H9 (cell line): ENCODE measurements around the gene SLC2A9. TPM values are rescaled to one million over a fixed set of nuclear protein-coding genes. Genes with fewer than 3 reads are reported as not detected.

Experiments
- DNase-seq: peaks from one replicate; pipeline ENCODE4 v3.0.0-alpha.2; 2017
- H2AFZ ChIP-seq: one replicate; pipeline ENCODE4 v1.6.1; 2013; ENCODE audit warnings: mild to moderate bottlenecking, low read length, control low read depth, moderate library complexity
- H2AK5ac ChIP-seq: 2 replicates; pipeline ENCODE4 v1.6.1; 2013; ENCODE audit warnings: low read length, control low read depth, mixed read lengths; ENCODE audit not compliant: insufficient read length
- H2BK120ac ChIP-seq: one replicate; pipeline ENCODE4 v1.6.1; 2013; ENCODE audit warnings: low read depth, mild to moderate bottlenecking, low read length, control low read depth, inconsistent platforms; ENCODE audit not compliant: poor library complexity, severe bottlenecking
- H2BK12ac ChIP-seq: 2 replicates; pipeline ENCODE4 v1.6.1; 2013; ENCODE audit warnings: low read length, control low read depth, mixed read lengths, low read depth; ENCODE audit not compliant: insufficient read length
- H2BK15ac ChIP-seq: 2 replicates; pipeline ENCODE4 v1.6.1; 2013; ENCODE audit warnings: low read depth, low read length, control low read depth
- H2BK20ac ChIP-seq: one replicate; pipeline ENCODE4 v1.6.1; 2013; ENCODE audit warnings: low read depth, mild to moderate bottlenecking, low read length, control low read depth, inconsistent platforms; ENCODE audit not compliant: poor library complexity, severe bottlenecking
- H2BK5ac ChIP-seq: 2 replicates; pipeline ENCODE4 v1.6.1; 2013; ENCODE audit warnings: low read length, control low read depth, mixed read lengths; ENCODE audit not compliant: insufficient read length
- H3K14ac ChIP-seq: 2 replicates; pipeline ENCODE4 v1.6.1; 2013; ENCODE audit warnings: low read length, control low read depth; ENCODE audit not compliant: insufficient read depth
- H3K18ac ChIP-seq: 2 replicates; pipeline ENCODE4 v1.6.1; 2013; ENCODE audit warnings: low read depth, mild to moderate bottlenecking, mixed read lengths, low read length, control low read depth; ENCODE audit not compliant: insufficient read length
- H3K23ac ChIP-seq: 2 replicates; pipeline ENCODE4 v1.6.1; 2013; ENCODE audit warnings: low read length, control low read depth, mixed read lengths, low read depth; ENCODE audit not compliant: insufficient read length
- H3K23me2 ChIP-seq: 2 replicates; pipeline ENCODE4 v1.6.1; 2013; ENCODE audit warnings: low read depth, mild to moderate bottlenecking, mixed read lengths, low read length, control low read depth; ENCODE audit not compliant: insufficient read length, poor library complexity, severe bottlenecking
- H3K27ac ChIP-seq: 2 replicates; pipeline ENCODE4 v1.5.1; 2013; ENCODE audit warnings: low read length, control low read depth, mixed read lengths, low read depth; ENCODE audit not compliant: insufficient read length
- H3K27me3 ChIP-seq: 2 replicates; pipeline ENCODE4 v1.6.1; 2013; ENCODE audit warnings: low read length, control low read depth, inconsistent platforms; ENCODE audit not compliant: insufficient read depth
- H3K4ac ChIP-seq: 2 replicates; pipeline ENCODE4 v1.6.1; 2013; ENCODE audit warnings: low read depth, mild to moderate bottlenecking, control low read depth, inconsistent platforms, low read length, moderate library complexity
- H3K4me1 ChIP-seq: 2 replicates; pipeline ENCODE4 v1.6.1; 2013; ENCODE audit warnings: low read length, control low read depth, inconsistent platforms; ENCODE audit not compliant: insufficient read depth
- H3K4me2 ChIP-seq: 2 replicates; pipeline ENCODE4 v1.6.1; 2013; ENCODE audit warnings: low read length, control low read depth, mixed read lengths; ENCODE audit not compliant: insufficient read length, insufficient read depth
- H3K56ac ChIP-seq: 2 replicates; pipeline ENCODE4 v1.6.1; 2013; ENCODE audit warnings: low read depth, mild to moderate bottlenecking, mixed read lengths, low read length, control low read depth; ENCODE audit not compliant: insufficient read length
- H3K79me1 ChIP-seq: 2 replicates; pipeline ENCODE4 v1.6.1; 2013; ENCODE audit warnings: low read depth, mild to moderate bottlenecking, moderate library complexity, low read length, control low read depth, inconsistent platforms; ENCODE audit not compliant: insufficient read depth, poor library complexity, severe bottlenecking
- H3K79me2 ChIP-seq: 2 replicates; pipeline ENCODE4 v1.6.1; 2013; ENCODE audit warnings: low read length, control low read depth, inconsistent platforms; ENCODE audit not compliant: insufficient read depth
- H3K9ac ChIP-seq: 2 replicates; pipeline ENCODE4 v1.6.1; 2013; ENCODE audit warnings: low read length, control low read depth, mixed read lengths; ENCODE audit not compliant: insufficient read length; ENCODE audit errors: extremely low read depth
- H3K9me3 ChIP-seq: one replicate; pipeline ENCODE4 v1.6.1; 2013; ENCODE audit warnings: low read depth, low read length, inconsistent platforms; ENCODE audit not compliant: control insufficient read depth
- H3T11ph ChIP-seq: one replicate; pipeline ENCODE4 v1.6.1; 2013; ENCODE audit warnings: mild to moderate bottlenecking, low read length, control low read depth, inconsistent platforms
- H4K20me1 ChIP-seq: one replicate; pipeline ENCODE4 v1.6.1; 2013; ENCODE audit not compliant: control insufficient read depth, insufficient read length, insufficient read depth
- H4K5ac ChIP-seq: 2 replicates; pipeline ENCODE4 v1.6.1; 2013; ENCODE audit warnings: low read depth, mild to moderate bottlenecking, mixed read lengths, low read length, control low read depth; ENCODE audit not compliant: insufficient read length
- H4K8ac ChIP-seq: replicated peaks from 2 replicates; pipeline ENCODE4 v1.6.1; 2013; ENCODE audit warnings: low read length, control low read depth, mixed read lengths, low read depth; ENCODE audit not compliant: insufficient read length
- H4K91ac ChIP-seq: 2 replicates; pipeline ENCODE4 v1.6.1; 2013; ENCODE audit warnings: low read depth, mild to moderate bottlenecking, moderate library complexity, mixed read lengths, low read length, control low read depth; ENCODE audit not compliant: insufficient read length
- H3K27ac Mint-ChIP-seq, 3 experiments: 2 replicates in 2 of 3; 3 replicates in 1 of 3; pipeline ENCODE4 v1.8.0; 2020 to 2021; ENCODE audit warnings: mixed read lengths in 3 of 3, mild to moderate bottlenecking in 1 of 3, moderate library complexity in 1 of 3
- H3K27me3 Mint-ChIP-seq: 2 replicates; pipeline ENCODE4 v1.8.0; 2021; ENCODE audit warnings: low read depth, mild to moderate bottlenecking, moderate library complexity, mixed read lengths
- H3K36me3 Mint-ChIP-seq, 3 experiments: 2 replicates in 2 of 3; 3 replicates in 1 of 3; pipeline ENCODE4 v1.8.0; 2020 to 2021; ENCODE audit warnings: low read depth in 3 of 3, mixed read lengths in 3 of 3; ENCODE audit not compliant: insufficient read depth in 1 of 3
- H3K4me1 Mint-ChIP-seq, 2 experiments: 2 replicates each; pipeline ENCODE4 v1.8.0; 2020; ENCODE audit warnings: mixed read lengths in 2 of 2
- H3K4me3 Mint-ChIP-seq, 2 experiments: 2 replicates in 1 of 2; 3 replicates in 1 of 2; pipeline ENCODE4 v1.8.0; 2020 to 2021; ENCODE audit warnings: mild to moderate bottlenecking in 2 of 2, mixed read lengths in 2 of 2, moderate library complexity in 1 of 2
- H3K9me3 Mint-ChIP-seq, 2 experiments: 2 replicates in 1 of 2; 3 replicates in 1 of 2; pipeline ENCODE4 v1.8.0; 2020; ENCODE audit warnings: mild to moderate bottlenecking in 2 of 2, mixed read lengths in 2 of 2, moderate library complexity in 1 of 2
- WGBS: extraction: QIAGEN DNeasy Blood & Tissue Kit; methylation state at CpG from one replicate; pipeline ENCODE4 v1.1.7; 2013; ENCODE audit warnings: missing lambda C conversion rate, low lambda C conversion rate, mixed read lengths; ENCODE audit not compliant: insufficient read length; ENCODE audit errors: extremely low coverage; 5-methylcytosine and 5-hydroxymethylcytosine counted together
- total RNA-seq: library from RNA; stranded (reverse); gene quantifications from 2 replicates; pipeline ENCODE4 v1.2.1, GENCODE V29; 2021
- TF ChIP-seq, protein P1 (sequence below): fragments of 200-600 bp; sonication (generic); conservative IDR thresholded peaks from 3 replicates; pipeline ENCODE4 v1.8.0; 2021; ENCODE audit warnings: antibody characterized with exemption, mild to moderate bottlenecking

SLC2A9 gene
- total RNA-seq, 1 experiment from 2014 or later = 0.79 TPM

DNA sequence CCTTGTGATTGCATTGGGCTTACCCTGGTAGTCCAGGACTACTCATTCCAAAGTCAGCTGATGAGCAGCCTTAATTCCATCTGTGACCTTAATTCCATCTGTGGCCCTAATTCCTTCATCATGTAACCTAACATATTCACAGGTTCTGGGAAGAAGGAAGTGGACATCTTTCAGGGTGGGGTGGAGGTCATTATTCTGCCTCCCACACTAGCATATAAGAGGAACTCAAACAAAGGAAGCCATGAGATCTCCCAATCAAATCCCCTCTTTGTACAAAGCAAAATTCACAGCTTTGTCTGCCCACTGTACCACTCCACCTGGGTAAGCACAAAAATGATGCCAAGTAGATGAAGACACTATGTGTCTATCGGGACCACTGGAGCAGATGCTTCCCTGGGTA is 87.3 kb downstream of the SLC2A9 start:
- Mint-ChIP-seq H3K4me1 (peaks cover 13 to 25% of the 10 kb centered on the region in 2 experiments), H3K27me3 (peaks cover 29% of the 10 kb centered on the region), H3K9me3 (no peaks in the 10 kb centered on the region; a peak in 1 of 5 replicates), H3K27ac (no peak overlapping the region), H3K36me3 (no peaks in the 10 kb centered on the region), H3K4me3 (no peak overlapping the region)
- Histone ChIP-seq H2BK15ac (no peak overlapping the region), H3K27me3 (no peaks in the 10 kb centered on the region), H2BK20ac (no peak overlapping the region), H3K23ac (no peak overlapping the region), H2AFZ (no peak overlapping the region), H3K18ac (no peak overlapping the region), H3T11ph (no peak overlapping the region), H3K4me2 (no peak overlapping the region), H3K56ac (no peak overlapping the region), H3K23me2 (no peaks in the 10 kb centered on the region), H3K27ac (no peak overlapping the region), H3K79me1 (no peaks in the 10 kb centered on the region), H4K8ac (no peak overlapping the region), H2AK5ac (no peak overlapping the region), H4K20me1 (no peaks in the 10 kb centered on the region), H3K4me1 (peaks cover 4% of the 10 kb centered on the region), H2BK12ac (no peak overlapping the region), H3K14ac (no peak overlapping the region), H3K4ac (no peak overlapping the region), H4K5ac (no peak overlapping the region), H3K9me3 (no peaks in the 10 kb centered on the region), H4K91ac (no peak overlapping the region), H2BK120ac (no peak overlapping the region), H3K79me2 (no peaks in the 10 kb centered on the region), H3K9ac (no peak overlapping the region), H2BK5ac (no peak overlapping the region)
- TF ChIP-seq, protein P1, sequence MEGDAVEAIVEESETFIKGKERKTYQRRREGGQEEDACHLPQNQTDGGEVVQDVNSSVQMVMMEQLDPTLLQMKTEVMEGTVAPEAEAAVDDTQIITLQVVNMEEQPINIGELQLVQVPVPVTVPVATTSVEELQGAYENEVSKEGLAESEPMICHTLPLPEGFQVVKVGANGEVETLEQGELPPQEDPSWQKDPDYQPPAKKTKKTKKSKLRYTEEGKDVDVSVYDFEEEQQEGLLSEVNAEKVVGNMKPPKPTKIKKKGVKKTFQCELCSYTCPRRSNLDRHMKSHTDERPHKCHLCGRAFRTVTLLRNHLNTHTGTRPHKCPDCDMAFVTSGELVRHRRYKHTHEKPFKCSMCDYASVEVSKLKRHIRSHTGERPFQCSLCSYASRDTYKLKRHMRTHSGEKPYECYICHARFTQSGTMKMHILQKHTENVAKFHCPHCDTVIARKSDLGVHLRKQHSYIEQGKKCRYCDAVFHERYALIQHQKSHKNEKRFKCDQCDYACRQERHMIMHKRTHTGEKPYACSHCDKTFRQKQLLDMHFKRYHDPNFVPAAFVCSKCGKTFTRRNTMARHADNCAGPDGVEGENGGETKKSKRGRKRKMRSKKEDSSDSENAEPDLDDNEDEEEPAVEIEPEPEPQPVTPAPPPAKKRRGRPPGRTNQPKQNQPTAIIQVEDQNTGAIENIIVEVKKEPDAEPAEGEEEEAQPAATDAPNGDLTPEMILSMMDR = no peak
- no peak for DNase-seq
- no CpG with 5 or more reads among the region's 1 CpG for WGBS
